PFSK-1 (cell line): Measurements from ENCODE around the gene EXOC4.

Experiments used
- FOXP2 ChIP-seq: optimal IDR thresholded peaks from 2 replicates; pipeline ENCODE3; 2011; ENCODE audit warnings: borderline replicate concordance, control low read depth, inconsistent platforms; ENCODE audit not compliant: insufficient read depth; ENCODE audit errors: extremely low read length, extremely low read depth
- POLR2AphosphoS5 ChIP-seq: IDR thresholded peaks from 2 replicates; pipeline ENCODE4 v1.6.1; 2012; ENCODE audit warnings: low read depth, mild to moderate bottlenecking, control low read depth, low read length, moderate library complexity
- REST ChIP-seq, 2 experiments: IDR thresholded peaks; 2 replicates each; pipeline versions ENCODE4 v1.6.1 to v1.8.0; 2011 to 2012; ENCODE audit warnings: low read depth in 2 of 2, low read length in 2 of 2, control low read depth in 1 of 2, inconsistent platforms in 1 of 2, mild to moderate bottlenecking in 1 of 2, moderate library complexity in 1 of 2; ENCODE audit not compliant: insufficient read depth in 1 of 2
- SIN3A ChIP-seq: IDR thresholded peaks from 2 replicates; pipeline ENCODE4 v1.6.1; 2012; ENCODE audit warnings: mild to moderate bottlenecking, low read length, moderate library complexity, borderline replicate concordance; ENCODE audit not compliant: insufficient read depth
- TAF1 ChIP-seq: IDR thresholded peaks from 2 replicates; pipeline ENCODE4 v1.6.1; 2012; ENCODE audit warnings: low read length, control low read depth, borderline replicate concordance; ENCODE audit not compliant: insufficient read depth

Gene EXOC4

GRCh38 chr7:133255486-133255885 lies 2.6 kb downstream of the EXOC4 start:
- TF ChIP-seq REST (IDR thresholded peaks at IDR 0.05; ENCODE audit: insufficient read depth in 1 of 2, low read depth in 2 of 2, low read length in 2 of 2): no peak
- TF ChIP-seq SIN3A: no peak
- TF ChIP-seq TAF1: no peak
- no peak for TF ChIP-seq FOXP2
- no peak for TF ChIP-seq POLR2AphosphoS5

GRCh38 chr7:133258174-133258573 lies 5.3 kb downstream of the EXOC4 start:
- TF ChIP-seq SIN3A (no peak), REST (IDR thresholded peaks at IDR 0.05; ENCODE audit: insufficient read depth in 1 of 2, low read depth in 2 of 2, low read length in 2 of 2) (no peak), FOXP2 (no peak), TAF1 (no peak), POLR2AphosphoS5 (no peak)

GRCh38 chr7:133265821-133266220 lies 12.9 kb downstream of the EXOC4 start:
- TF ChIP-seq FOXP2: no peak
- TF ChIP-seq SIN3A: no peak
- no peak for TF ChIP-seq REST (IDR thresholded peaks at IDR 0.05; ENCODE audit: insufficient read depth in 1 of 2, low read depth in 2 of 2, low read length in 2 of 2)
- TF ChIP-seq POLR2AphosphoS5: no peak
- no peak for TF ChIP-seq TAF1

- TF ChIP-seq POLR2AphosphoS5 (no peak), SIN3A (no peak), TAF1 (no peak), FOXP2 (no peak), REST (IDR thresholded peaks at IDR 0.05; ENCODE audit: insufficient read depth in 1 of 2, low read depth in 2 of 2, low read length in 2 of 2) (no peak)
Measured at GRCh38 chr7:133268355-133268754, 15.5 kb downstream of the EXOC4 start.

- TF ChIP-seq FOXP2 (no peak), REST (IDR thresholded peaks at IDR 0.05; ENCODE audit: insufficient read depth in 1 of 2, low read depth in 2 of 2, low read length in 2 of 2) (no peak), SIN3A (no peak), TAF1 (no peak), POLR2AphosphoS5 (no peak)
Measured at GRCh38 chr7:133272336-133272735, 19.5 kb downstream of the EXOC4 start.
